SK-N-SH treated with all-trans-retinoic acid at 6 μM for 48 hours (cell line): ENCODE results near the gene CACNB4.

Experiments used
- ATAC-seq: fragments of 200-7000 bp; cut with Tn5 transposase; 3 replicates; pipeline ENCODE4 v1.9.1; 2020; ENCODE audit warnings: mild to moderate bottlenecking, moderate library complexity
- ARNTL ChIP-seq: fragments of 450-650 bp; formaldehyde crosslinking; IDR thresholded peaks from 2 replicates; pipeline ENCODE4 v1.5.0; 2020; ENCODE audit warnings: low read depth, mild to moderate bottlenecking, moderate library complexity, borderline replicate concordance
- BACH2 ChIP-seq: fragments of 250-450 bp; sonication (Bioruptor Pico); IDR thresholded peaks from 2 replicates; pipeline ENCODE4 v1.9.0; 2021; ENCODE audit warnings: mild to moderate bottlenecking, borderline replicate concordance
- CSDC2 ChIP-seq: fragments of 250-450 bp; sonication (Bioruptor Pico); IDR thresholded peaks from 2 replicates; pipeline ENCODE4 v1.5.0; 2020; ENCODE audit warnings: mild to moderate bottlenecking, moderate library complexity
- ESRRG ChIP-seq: fragments of 250-450 bp; sonication (Bioruptor Pico); IDR thresholded peaks from 2 replicates; pipeline ENCODE4 v1.6.1; 2021; ENCODE audit warnings: mild to moderate bottlenecking
- ISL1 ChIP-seq: fragments of 250-450 bp; sonication (Bioruptor Pico); IDR thresholded peaks from 2 replicates; pipeline ENCODE4 v2.1.2; 2022; ENCODE audit warnings: mild to moderate bottlenecking, moderate library complexity
- OSR1 ChIP-seq: fragments of 250-450 bp; sonication (Bioruptor Pico); IDR thresholded peaks from 2 replicates; pipeline ENCODE4 v1.8.0; 2022; ENCODE audit warnings: moderate library complexity, mild to moderate bottlenecking, inconsistent platforms
- PPARA ChIP-seq: fragments of 250-450 bp; sonication (Bioruptor Pico); IDR thresholded peaks from 2 replicates; pipeline ENCODE4 v1.5.0; 2020; ENCODE audit warnings: mild to moderate bottlenecking, borderline replicate concordance
- RARB ChIP-seq: fragments of 250-450 bp; sonication (Bioruptor Pico); IDR thresholded peaks from 2 replicates; pipeline ENCODE4 v1.8.0; 2021; ENCODE audit warnings: mild to moderate bottlenecking, moderate library complexity
- TCF4 ChIP-seq: fragments of 250-450 bp; sonication (Bioruptor Pico); IDR thresholded peaks from 2 replicates; pipeline ENCODE4 v1.8.0; 2021; ENCODE audit warnings: mild to moderate bottlenecking, moderate library complexity, borderline replicate concordance
- ZC3H10 ChIP-seq: fragments of 250-450 bp; sonication (Bioruptor Pico); IDR thresholded peaks from 2 replicates; pipeline ENCODE4 v1.5.1; 2021; ENCODE audit warnings: mild to moderate bottlenecking, moderate library complexity
- ZFP3 ChIP-seq: fragments of 250-450 bp; sonication (Bioruptor Pico); IDR thresholded peaks from 2 replicates; pipeline ENCODE4 v1.5.0; 2020; ENCODE audit warnings: mild to moderate bottlenecking, moderate library complexity
- ZNF565 ChIP-seq: fragments of 450-650 bp; formaldehyde crosslinking; conservative IDR thresholded peaks from 2 replicates; pipeline ENCODE4 v1.5.0; 2020; ENCODE audit warnings: low read depth, mild to moderate bottlenecking, moderate library complexity
- ZNF70 ChIP-seq: fragments of 450-650 bp; formaldehyde crosslinking; IDR thresholded peaks from 2 replicates; pipeline ENCODE4 v1.5.0; 2020; ENCODE audit warnings: mild to moderate bottlenecking, moderate library complexity
- ZNF8 ChIP-seq: fragments of 450-650 bp; formaldehyde crosslinking; IDR thresholded peaks from 2 replicates; pipeline ENCODE4 v1.5.0; 2020; ENCODE audit warnings: mild to moderate bottlenecking, moderate library complexity
- TF ChIP-seq, protein P1 (sequence below): fragments of 250-450 bp; sonication (Bioruptor Pico); IDR thresholded peaks from 2 replicates; pipeline ENCODE4 v1.5.0; 2020; ENCODE audit warnings: mild to moderate bottlenecking, moderate library complexity
- TF ChIP-seq, protein P2 (sequence below): fragments of 250-450 bp; sonication (Bioruptor Pico); IDR thresholded peaks from 2 replicates; pipeline ENCODE4 v1.5.1; 2020; ENCODE audit warnings: low read depth, mild to moderate bottlenecking, moderate library complexity
- TF ChIP-seq, protein P3 (sequence below): fragments of 250-450 bp; sonication (Bioruptor Pico); IDR thresholded peaks from 2 replicates; pipeline ENCODE4 v1.5.1; 2021; ENCODE audit warnings: mild to moderate bottlenecking, moderate library complexity
- TF ChIP-seq, protein P4 (sequence below): fragments of 250-450 bp; sonication (Bioruptor Pico); IDR thresholded peaks from 2 replicates; pipeline ENCODE4 v1.8.0; 2021; ENCODE audit warnings: low read depth, mild to moderate bottlenecking, moderate library complexity, borderline replicate concordance
- TF ChIP-seq, protein P5 (sequence below): fragments of 250-450 bp; sonication (Bioruptor Pico); IDR thresholded peaks from 2 replicates; pipeline ENCODE4 v1.8.0; 2020; ENCODE audit warnings: mild to moderate bottlenecking, moderate library complexity, borderline replicate concordance

The CACNB4 gene

DNA sequence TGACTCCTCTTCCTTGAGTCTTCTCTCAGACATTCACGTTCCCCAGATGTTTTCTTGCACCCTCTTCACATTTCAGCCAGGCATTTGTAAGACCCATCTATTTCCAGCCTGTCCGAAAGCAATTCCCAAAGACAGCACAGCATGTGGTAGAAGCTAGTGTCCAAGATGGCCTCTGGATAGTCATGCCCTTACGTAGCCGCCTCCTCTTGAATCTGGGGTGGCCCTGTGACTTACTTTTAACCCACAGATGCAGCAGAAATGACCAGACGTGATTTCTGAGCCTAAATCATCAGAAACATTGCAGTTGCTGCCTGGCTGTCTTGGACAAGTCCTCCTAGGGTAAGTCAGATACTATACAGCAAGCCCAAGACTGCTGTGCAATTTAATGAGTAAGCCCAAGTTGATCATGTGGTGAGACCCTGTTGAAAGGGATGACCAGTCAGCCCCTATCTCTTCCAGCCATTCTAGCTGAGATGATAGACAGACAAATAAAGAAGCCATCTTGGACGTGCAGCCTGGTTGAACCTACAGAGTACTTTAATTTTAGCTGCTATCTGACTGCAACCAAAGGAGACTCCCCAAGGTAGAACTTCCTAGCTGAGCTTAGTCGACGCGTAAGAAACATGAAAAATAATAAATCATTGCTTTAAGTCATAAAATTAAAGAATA lies 282.9 kb downstream of the CACNB4 start:
- TF ChIP-seq OSR1 (CRISPR knock-in tag) (no peak), ZNF8 (CRISPR knock-in tag) (no peak)
- ATAC-seq, result no peak

DNA sequence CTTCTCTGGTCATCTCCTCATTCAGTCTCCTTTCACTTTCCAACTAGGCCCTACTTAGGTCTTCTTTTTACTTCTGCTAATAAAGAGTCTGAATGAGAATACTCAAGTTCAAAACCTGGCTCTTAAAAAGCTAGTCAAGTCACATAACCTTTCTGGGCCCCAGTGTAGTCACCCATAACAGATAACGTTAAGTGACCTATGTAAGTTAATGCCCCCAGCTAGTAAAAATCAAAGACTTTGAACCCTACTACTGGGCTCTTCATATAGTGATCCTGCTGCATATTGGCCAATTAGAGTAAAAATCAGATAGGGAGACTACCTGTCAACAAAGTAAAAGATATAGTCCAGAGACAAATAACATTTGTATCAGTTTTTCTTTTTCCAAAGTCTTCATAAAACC lies 288.4 kb downstream of the CACNB4 start:
- TF ChIP-seq ZNF70 (CRISPR knock-in tag), result no peak
- TF ChIP-seq, protein P1, sequence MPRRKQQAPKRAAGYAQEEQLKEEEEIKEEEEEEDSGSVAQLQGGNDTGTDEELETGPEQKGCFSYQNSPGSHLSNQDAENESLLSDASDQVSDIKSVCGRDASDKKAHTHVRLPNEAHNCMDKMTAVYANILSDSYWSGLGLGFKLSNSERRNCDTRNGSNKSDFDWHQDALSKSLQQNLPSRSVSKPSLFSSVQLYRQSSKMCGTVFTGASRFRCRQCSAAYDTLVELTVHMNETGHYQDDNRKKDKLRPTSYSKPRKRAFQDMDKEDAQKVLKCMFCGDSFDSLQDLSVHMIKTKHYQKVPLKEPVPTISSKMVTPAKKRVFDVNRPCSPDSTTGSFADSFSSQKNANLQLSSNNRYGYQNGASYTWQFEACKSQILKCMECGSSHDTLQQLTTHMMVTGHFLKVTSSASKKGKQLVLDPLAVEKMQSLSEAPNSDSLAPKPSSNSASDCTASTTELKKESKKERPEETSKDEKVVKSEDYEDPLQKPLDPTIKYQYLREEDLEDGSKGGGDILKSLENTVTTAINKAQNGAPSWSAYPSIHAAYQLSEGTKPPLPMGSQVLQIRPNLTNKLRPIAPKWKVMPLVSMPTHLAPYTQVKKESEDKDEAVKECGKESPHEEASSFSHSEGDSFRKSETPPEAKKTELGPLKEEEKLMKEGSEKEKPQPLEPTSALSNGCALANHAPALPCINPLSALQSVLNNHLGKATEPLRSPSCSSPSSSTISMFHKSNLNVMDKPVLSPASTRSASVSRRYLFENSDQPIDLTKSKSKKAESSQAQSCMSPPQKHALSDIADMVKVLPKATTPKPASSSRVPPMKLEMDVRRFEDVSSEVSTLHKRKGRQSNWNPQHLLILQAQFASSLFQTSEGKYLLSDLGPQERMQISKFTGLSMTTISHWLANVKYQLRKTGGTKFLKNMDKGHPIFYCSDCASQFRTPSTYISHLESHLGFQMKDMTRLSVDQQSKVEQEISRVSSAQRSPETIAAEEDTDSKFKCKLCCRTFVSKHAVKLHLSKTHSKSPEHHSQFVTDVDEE (CRISPR knock-in tag), result no peak
- TF ChIP-seq ISL1 (CRISPR knock-in tag), result no peak
- TF ChIP-seq CSDC2, result no peak
- no peak for TF ChIP-seq BACH2 (CRISPR knock-in tag)
- TF ChIP-seq, protein P2, sequence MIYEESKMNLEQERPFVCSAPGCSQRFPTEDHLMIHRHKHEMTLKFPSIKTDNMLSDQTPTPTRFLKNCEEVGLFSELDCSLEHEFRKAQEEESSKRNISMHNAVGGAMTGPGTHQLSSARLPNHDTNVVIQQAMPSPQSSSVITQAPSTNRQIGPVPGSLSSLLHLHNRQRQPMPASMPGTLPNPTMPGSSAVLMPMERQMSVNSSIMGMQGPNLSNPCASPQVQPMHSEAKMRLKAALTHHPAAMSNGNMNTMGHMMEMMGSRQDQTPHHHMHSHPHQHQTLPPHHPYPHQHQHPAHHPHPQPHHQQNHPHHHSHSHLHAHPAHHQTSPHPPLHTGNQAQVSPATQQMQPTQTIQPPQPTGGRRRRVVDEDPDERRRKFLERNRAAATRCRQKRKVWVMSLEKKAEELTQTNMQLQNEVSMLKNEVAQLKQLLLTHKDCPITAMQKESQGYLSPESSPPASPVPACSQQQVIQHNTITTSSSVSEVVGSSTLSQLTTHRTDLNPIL (CRISPR knock-in tag), result no peak
- no peak for TF ChIP-seq TCF4 (CRISPR knock-in tag)
- no peak for TF ChIP-seq ZC3H10 (CRISPR knock-in tag)
- no peak for TF ChIP-seq PPARA (CRISPR knock-in tag)
- TF ChIP-seq, protein P3, sequence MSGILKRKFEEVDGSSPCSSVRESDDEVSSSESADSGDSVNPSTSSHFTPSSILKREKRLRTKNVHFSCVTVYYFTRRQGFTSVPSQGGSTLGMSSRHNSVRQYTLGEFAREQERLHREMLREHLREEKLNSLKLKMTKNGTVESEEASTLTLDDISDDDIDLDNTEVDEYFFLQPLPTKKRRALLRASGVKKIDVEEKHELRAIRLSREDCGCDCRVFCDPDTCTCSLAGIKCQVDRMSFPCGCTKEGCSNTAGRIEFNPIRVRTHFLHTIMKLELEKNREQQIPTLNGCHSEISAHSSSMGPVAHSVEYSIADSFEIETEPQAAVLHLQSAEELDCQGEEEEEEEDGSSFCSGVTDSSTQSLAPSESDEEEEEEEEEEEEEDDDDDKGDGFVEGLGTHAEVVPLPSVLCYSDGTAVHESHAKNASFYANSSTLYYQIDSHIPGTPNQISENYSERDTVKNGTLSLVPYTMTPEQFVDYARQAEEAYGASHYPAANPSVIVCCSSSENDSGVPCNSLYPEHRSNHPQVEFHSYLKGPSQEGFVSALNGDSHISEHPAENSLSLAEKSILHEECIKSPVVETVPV (CRISPR knock-in tag), result no peak
- TF ChIP-seq, protein P4, sequence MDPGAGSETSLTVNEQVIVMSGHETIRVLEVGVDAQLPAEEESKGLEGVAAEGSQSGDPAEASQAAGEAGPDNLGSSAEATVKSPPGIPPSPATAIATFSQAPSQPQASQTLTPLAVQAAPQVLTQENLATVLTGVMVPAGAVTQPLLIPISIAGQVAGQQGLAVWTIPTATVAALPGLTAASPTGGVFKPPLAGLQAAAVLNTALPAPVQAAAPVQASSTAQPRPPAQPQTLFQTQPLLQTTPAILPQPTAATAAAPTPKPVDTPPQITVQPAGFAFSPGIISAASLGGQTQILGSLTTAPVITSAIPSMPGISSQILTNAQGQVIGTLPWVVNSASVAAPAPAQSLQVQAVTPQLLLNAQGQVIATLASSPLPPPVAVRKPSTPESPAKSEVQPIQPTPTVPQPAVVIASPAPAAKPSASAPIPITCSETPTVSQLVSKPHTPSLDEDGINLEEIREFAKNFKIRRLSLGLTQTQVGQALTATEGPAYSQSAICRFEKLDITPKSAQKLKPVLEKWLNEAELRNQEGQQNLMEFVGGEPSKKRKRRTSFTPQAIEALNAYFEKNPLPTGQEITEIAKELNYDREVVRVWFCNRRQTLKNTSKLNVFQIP (CRISPR knock-in tag), result no peak
- no peak for TF ChIP-seq ZFP3
- no peak for TF ChIP-seq ZNF565
- TF ChIP-seq OSR1 (CRISPR knock-in tag), result no peak
- TF ChIP-seq ESRRG (CRISPR knock-in tag), result no peak
- no peak for TF ChIP-seq ARNTL
- ATAC-seq, result no peak

DNA sequence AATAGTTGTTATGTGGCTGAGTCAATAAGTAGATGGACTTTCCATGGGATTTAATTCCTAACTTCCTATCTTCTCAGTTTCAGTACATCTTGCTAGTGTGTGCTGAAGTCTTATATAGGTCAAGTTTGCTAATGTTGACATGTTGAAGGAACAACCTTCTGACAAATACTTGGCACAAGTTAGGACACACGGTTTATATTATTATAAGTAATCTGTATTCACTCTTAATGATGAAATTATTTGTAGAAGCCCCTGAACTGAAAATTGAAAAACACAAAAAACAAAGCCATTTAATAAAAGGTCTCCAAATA lies 289.8 kb downstream of the CACNB4 start:
- TF ChIP-seq ESRRG (CRISPR knock-in tag) (no peak), RARB (CRISPR knock-in tag) (no peak), ZNF8 (CRISPR knock-in tag) (no peak), OSR1 (CRISPR knock-in tag) (no peak)
- TF ChIP-seq, protein P5, sequence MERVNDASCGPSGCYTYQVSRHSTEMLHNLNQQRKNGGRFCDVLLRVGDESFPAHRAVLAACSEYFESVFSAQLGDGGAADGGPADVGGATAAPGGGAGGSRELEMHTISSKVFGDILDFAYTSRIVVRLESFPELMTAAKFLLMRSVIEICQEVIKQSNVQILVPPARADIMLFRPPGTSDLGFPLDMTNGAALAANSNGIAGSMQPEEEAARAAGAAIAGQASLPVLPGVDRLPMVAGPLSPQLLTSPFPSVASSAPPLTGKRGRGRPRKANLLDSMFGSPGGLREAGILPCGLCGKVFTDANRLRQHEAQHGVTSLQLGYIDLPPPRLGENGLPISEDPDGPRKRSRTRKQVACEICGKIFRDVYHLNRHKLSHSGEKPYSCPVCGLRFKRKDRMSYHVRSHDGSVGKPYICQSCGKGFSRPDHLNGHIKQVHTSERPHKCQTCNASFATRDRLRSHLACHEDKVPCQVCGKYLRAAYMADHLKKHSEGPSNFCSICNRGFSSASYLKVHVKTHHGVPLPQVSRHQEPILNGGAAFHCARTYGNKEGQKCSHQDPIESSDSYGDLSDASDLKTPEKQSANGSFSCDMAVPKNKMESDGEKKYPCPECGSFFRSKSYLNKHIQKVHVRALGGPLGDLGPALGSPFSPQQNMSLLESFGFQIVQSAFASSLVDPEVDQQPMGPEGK (CRISPR knock-in tag), result no peak
- ATAC-seq, result no peak
